ENCODE measurements around the gene FAM171A2. TPM values are rescaled to one million over a fixed set of nuclear protein-coding genes. Genes with fewer than 3 reads are reported as not detected.

The FAM171A2 gene
- total RNA-seq, 1 donor: 4.3 TPM

- Histone ChIP-seq H3K79me2 (ENCODE audit: insufficient read depth, low read length) (no peaks in the 10 kb centered on the region), H3K4me1 (ENCODE audit: insufficient read depth, low read length) (peaks cover 6% of the 10 kb centered on the region), H2AFZ (ENCODE audit: low read length) (no peak overlapping the region), H3K4me3 (ENCODE audit: insufficient read depth, low read length) (no peak overlapping the region), H3K4me2 (ENCODE audit: insufficient read depth, low read length) (no peak overlapping the region), H3K9me3 (ENCODE audit: low read depth, low read length) (no peaks in the 10 kb centered on the region), H3K27me3 (ENCODE audit: insufficient read depth, low read length) (peaks cover 35% of the 10 kb centered on the region), H3K36me3 (ENCODE audit: insufficient read depth, low read length) (no peaks in the 10 kb centered on the region), H4K20me1 (ENCODE audit: insufficient read depth, low read length) (no peaks in the 10 kb centered on the region), H3K27ac (ENCODE audit: low read depth, low read length) (no peak overlapping the region)
- no peak for DNase-seq (ENCODE audit: insufficient read length, low spot score, missing footprints)
- no peak for TF ChIP-seq CTCF (IDR thresholded peaks at IDR 0.05; ENCODE audit: extremely low read depth, low read depth, low read length)
Observed at GRCh38 chr17:44383363-44383762, 19.7 kb upstream of the FAM171A2 start.

GRCh38 chr17:44382917-44383316, 19.3 kb upstream of the FAM171A2 start:
- Histone ChIP-seq H2AFZ (ENCODE audit: low read length) (no peak overlapping the region), H3K9me3 (ENCODE audit: low read depth, low read length) (no peaks in the 10 kb centered on the region), H3K4me3 (ENCODE audit: insufficient read depth, low read length) (no peak overlapping the region), H3K4me2 (ENCODE audit: insufficient read depth, low read length) (no peak overlapping the region), H3K79me2 (ENCODE audit: insufficient read depth, low read length) (no peaks in the 10 kb centered on the region), H3K27ac (ENCODE audit: low read depth, low read length) (no peak overlapping the region), H3K27me3 (ENCODE audit: insufficient read depth, low read length) (peaks cover 35% of the 10 kb centered on the region), H4K20me1 (ENCODE audit: insufficient read depth, low read length) (no peaks in the 10 kb centered on the region), H3K36me3 (ENCODE audit: insufficient read depth, low read length) (no peaks in the 10 kb centered on the region), H3K4me1 (ENCODE audit: insufficient read depth, low read length) (peaks cover 6% of the 10 kb centered on the region)
- no peak for TF ChIP-seq CTCF (IDR thresholded peaks at IDR 0.05; ENCODE audit: extremely low read depth, low read depth, low read length)
- DNase-seq (ENCODE audit: insufficient read length, low spot score, missing footprints): no peak

GRCh38 chr17:44381810-44382305, 18.2 kb upstream of the FAM171A2 start:
- H3K27ac ChIP-seq (ENCODE audit: low read depth, low read length): no peak overlapping the region
- no peak overlapping the region for H2AFZ ChIP-seq (ENCODE audit: low read length)
- no peaks in the 10 kb centered on the region for H4K20me1 ChIP-seq (ENCODE audit: insufficient read depth, low read length)
- H3K4me1 ChIP-seq (ENCODE audit: insufficient read depth, low read length): peaks cover 6% of the 10 kb centered on the region
- peaks cover 38% of the 10 kb centered on the region for H3K27me3 ChIP-seq (ENCODE audit: insufficient read depth, low read length)
- H3K4me2 ChIP-seq (ENCODE audit: insufficient read depth, low read length): no peak overlapping the region
- no peaks in the 10 kb centered on the region for H3K9me3 ChIP-seq (ENCODE audit: low read depth, low read length)
- TF ChIP-seq CTCF (IDR thresholded peaks at IDR 0.05; ENCODE audit: extremely low read depth, low read depth, low read length): no peak
- no peak overlapping the region for H3K4me3 ChIP-seq (ENCODE audit: insufficient read depth, low read length)
- no peaks in the 10 kb centered on the region for H3K79me2 ChIP-seq (ENCODE audit: insufficient read depth, low read length)
- no peaks in the 10 kb centered on the region for H3K36me3 ChIP-seq (ENCODE audit: insufficient read depth, low read length)
- no peak for DNase-seq (ENCODE audit: insufficient read length, low spot score, missing footprints)

- Histone ChIP-seq H2AFZ (ENCODE audit: low read length) (no peak overlapping the region), H3K4me2 (ENCODE audit: insufficient read depth, low read length) (no peak overlapping the region), H3K27me3 (ENCODE audit: insufficient read depth, low read length) (peaks cover 30% of the 10 kb centered on the region), H3K79me2 (ENCODE audit: insufficient read depth, low read length) (no peaks in the 10 kb centered on the region), H3K27ac (ENCODE audit: low read depth, low read length) (no peak overlapping the region), H3K4me3 (ENCODE audit: insufficient read depth, low read length) (no peak overlapping the region), H3K36me3 (ENCODE audit: insufficient read depth, low read length) (no peaks in the 10 kb centered on the region), H3K9me3 (ENCODE audit: low read depth, low read length) (no peaks in the 10 kb centered on the region), H3K4me1 (ENCODE audit: insufficient read depth, low read length) (peaks cover 4% of the 10 kb centered on the region), H4K20me1 (ENCODE audit: insufficient read depth, low read length) (no peaks in the 10 kb centered on the region)
- no peak for TF ChIP-seq CTCF (IDR thresholded peaks at IDR 0.05; ENCODE audit: extremely low read depth, low read depth, low read length)
- DNase-seq (ENCODE audit: insufficient read length, low spot score, missing footprints): no peak
Observed at GRCh38 chr17:44380767-44381166, 17.1 kb upstream of the FAM171A2 start.
